ENCODE data around the gene CA10.

Gene CA10

GRCh38 chr17:51700011-51700760, 458.3 kb downstream of the CA10 start:
- Histone ChIP-seq H3K9me3 (ENCODE audit: control insufficient read depth in 2 of 2, low read length in 2 of 2) (no peaks in the 10 kb centered on the region), H3K27me3 (ENCODE audit: control insufficient read depth in 2 of 2, insufficient read depth in 2 of 2, low read length in 2 of 2) (no peaks in the 10 kb centered on the region), H3K4me3 (ENCODE audit: low read length in 2 of 2) (no peak overlapping the region), H3K9ac (ENCODE audit: low read depth in 1 of 2, low read length in 2 of 2) (no peak overlapping the region), H3K4me1 (ENCODE audit: control insufficient read depth in 2 of 2, insufficient read depth in 2 of 2, low read length in 2 of 2) (no peaks in the 10 kb centered on the region), H3K27ac (ENCODE audit: low read depth in 2 of 2, low read length in 2 of 2) (no peak overlapping the region), H3K36me3 (ENCODE audit: control insufficient read depth in 2 of 2, insufficient read depth in 2 of 2, low read length in 2 of 2) (no peaks in the 10 kb centered on the region)

- no peak overlapping the region for H3K4me3 ChIP-seq (ENCODE audit: low read length in 2 of 2)
- no peak overlapping the region for H3K27ac ChIP-seq (ENCODE audit: low read depth in 2 of 2, low read length in 2 of 2)
- no peaks in the 10 kb centered on the region for H3K9me3 ChIP-seq (ENCODE audit: control insufficient read depth in 2 of 2, low read length in 2 of 2)
- H3K9ac ChIP-seq (ENCODE audit: low read depth in 1 of 2, low read length in 2 of 2): no peak overlapping the region
- H3K27me3 ChIP-seq (ENCODE audit: control insufficient read depth in 2 of 2, insufficient read depth in 2 of 2, low read length in 2 of 2): no peaks in the 10 kb centered on the region
- no peaks in the 10 kb centered on the region for H3K36me3 ChIP-seq (ENCODE audit: control insufficient read depth in 2 of 2, insufficient read depth in 2 of 2, low read length in 2 of 2)
- H3K4me1 ChIP-seq (ENCODE audit: control insufficient read depth in 2 of 2, insufficient read depth in 2 of 2, low read length in 2 of 2): no peaks in the 10 kb centered on the region
These were observed 459.2 kb downstream of the CA10 start for GRCh38 chr17:51699303-51699702.

GRCh38 chr17:51692917-51693316, 465.6 kb downstream of the CA10 start:
- H3K4me1 ChIP-seq (ENCODE audit: control insufficient read depth in 2 of 2, insufficient read depth in 2 of 2, low read length in 2 of 2): no peaks in the 10 kb centered on the region
- no peak overlapping the region for H3K27ac ChIP-seq (ENCODE audit: low read depth in 2 of 2, low read length in 2 of 2)
- no peaks in the 10 kb centered on the region for H3K36me3 ChIP-seq (ENCODE audit: control insufficient read depth in 2 of 2, insufficient read depth in 2 of 2, low read length in 2 of 2)
- H3K9me3 ChIP-seq (ENCODE audit: control insufficient read depth in 2 of 2, low read length in 2 of 2): no peaks in the 10 kb centered on the region
- H3K4me3 ChIP-seq (ENCODE audit: low read length in 2 of 2): no peak overlapping the region
- no peak overlapping the region for H3K9ac ChIP-seq (ENCODE audit: low read depth in 1 of 2, low read length in 2 of 2)
- H3K27me3 ChIP-seq (ENCODE audit: control insufficient read depth in 2 of 2, insufficient read depth in 2 of 2, low read length in 2 of 2): no peaks in the 10 kb centered on the region

- H3K9ac ChIP-seq (ENCODE audit: low read depth in 1 of 2, low read length in 2 of 2): no peak overlapping the region
- H3K36me3 ChIP-seq (ENCODE audit: control insufficient read depth in 2 of 2, insufficient read depth in 2 of 2, low read length in 2 of 2): no peaks in the 10 kb centered on the region
- H3K4me1 ChIP-seq (ENCODE audit: control insufficient read depth in 2 of 2, insufficient read depth in 2 of 2, low read length in 2 of 2): no peaks in the 10 kb centered on the region
- no peaks in the 10 kb centered on the region for H3K9me3 ChIP-seq (ENCODE audit: control insufficient read depth in 2 of 2, low read length in 2 of 2)
- no peak overlapping the region for H3K27ac ChIP-seq (ENCODE audit: low read depth in 2 of 2, low read length in 2 of 2)
- no peak overlapping the region for H3K4me3 ChIP-seq (ENCODE audit: low read length in 2 of 2)
- H3K27me3 ChIP-seq (ENCODE audit: control insufficient read depth in 2 of 2, insufficient read depth in 2 of 2, low read length in 2 of 2): no peaks in the 10 kb centered on the region
These were observed 470.6 kb downstream of the CA10 start for GRCh38 chr17:51687887-51688286.

- Histone ChIP-seq H3K4me3 (ENCODE audit: low read length in 2 of 2) (no peak overlapping the region), H3K27me3 (ENCODE audit: control insufficient read depth in 2 of 2, insufficient read depth in 2 of 2, low read length in 2 of 2) (no peaks in the 10 kb centered on the region), H3K27ac (ENCODE audit: low read depth in 2 of 2, low read length in 2 of 2) (no peak overlapping the region), H3K36me3 (ENCODE audit: control insufficient read depth in 2 of 2, insufficient read depth in 2 of 2, low read length in 2 of 2) (no peaks in the 10 kb centered on the region), H3K9ac (ENCODE audit: low read depth in 1 of 2, low read length in 2 of 2) (no peak overlapping the region), H3K9me3 (ENCODE audit: control insufficient read depth in 2 of 2, low read length in 2 of 2) (no peaks in the 10 kb centered on the region), H3K4me1 (ENCODE audit: control insufficient read depth in 2 of 2, insufficient read depth in 2 of 2, low read length in 2 of 2) (no peaks in the 10 kb centered on the region)
These were observed 473.1 kb downstream of the CA10 start for GRCh38 chr17:51685287-51685909.

- H3K4me1 ChIP-seq (ENCODE audit: control insufficient read depth in 2 of 2, insufficient read depth in 2 of 2, low read length in 2 of 2): no peaks in the 10 kb centered on the region
- H3K27me3 ChIP-seq (ENCODE audit: control insufficient read depth in 2 of 2, insufficient read depth in 2 of 2, low read length in 2 of 2): no peaks in the 10 kb centered on the region
- H3K36me3 ChIP-seq (ENCODE audit: control insufficient read depth in 2 of 2, insufficient read depth in 2 of 2, low read length in 2 of 2): no peaks in the 10 kb centered on the region
- no peak overlapping the region for H3K27ac ChIP-seq (ENCODE audit: low read depth in 2 of 2, low read length in 2 of 2)
- no peak overlapping the region for H3K4me3 ChIP-seq (ENCODE audit: low read length in 2 of 2)
- no peak overlapping the region for H3K9ac ChIP-seq (ENCODE audit: low read depth in 1 of 2, low read length in 2 of 2)
- no peaks in the 10 kb centered on the region for H3K9me3 ChIP-seq (ENCODE audit: control insufficient read depth in 2 of 2, low read length in 2 of 2)
These were observed 474.3 kb downstream of the CA10 start for GRCh38 chr17:51684214-51684613.

- Histone ChIP-seq H3K9ac (ENCODE audit: low read depth in 1 of 2, low read length in 2 of 2) (no peak overlapping the region), H3K4me1 (ENCODE audit: control insufficient read depth in 2 of 2, insufficient read depth in 2 of 2, low read length in 2 of 2) (no peaks in the 10 kb centered on the region), H3K27me3 (ENCODE audit: control insufficient read depth in 2 of 2, insufficient read depth in 2 of 2, low read length in 2 of 2) (no peaks in the 10 kb centered on the region), H3K9me3 (ENCODE audit: control insufficient read depth in 2 of 2, low read length in 2 of 2) (no peaks in the 10 kb centered on the region), H3K36me3 (ENCODE audit: control insufficient read depth in 2 of 2, insufficient read depth in 2 of 2, low read length in 2 of 2) (no peaks in the 10 kb centered on the region), H3K4me3 (ENCODE audit: low read length in 2 of 2) (no peak overlapping the region), H3K27ac (ENCODE audit: low read depth in 2 of 2, low read length in 2 of 2) (no peak overlapping the region)
These were observed 475.2 kb downstream of the CA10 start for GRCh38 chr17:51683291-51683690.

GRCh38 chr17:51682115-51682514, 476.4 kb downstream of the CA10 start:
- Histone ChIP-seq H3K27ac (ENCODE audit: low read depth in 2 of 2, low read length in 2 of 2) (no peak overlapping the region), H3K9ac (ENCODE audit: low read depth in 1 of 2, low read length in 2 of 2) (no peak overlapping the region), H3K36me3 (ENCODE audit: control insufficient read depth in 2 of 2, insufficient read depth in 2 of 2, low read length in 2 of 2) (no peaks in the 10 kb centered on the region), H3K4me1 (ENCODE audit: control insufficient read depth in 2 of 2, insufficient read depth in 2 of 2, low read length in 2 of 2) (no peaks in the 10 kb centered on the region), H3K27me3 (ENCODE audit: control insufficient read depth in 2 of 2, insufficient read depth in 2 of 2, low read length in 2 of 2) (no peaks in the 10 kb centered on the region), H3K4me3 (ENCODE audit: low read length in 2 of 2) (no peak overlapping the region), H3K9me3 (ENCODE audit: control insufficient read depth in 2 of 2, low read length in 2 of 2) (no peaks in the 10 kb centered on the region)

GRCh38 chr17:51677875-51678274, 480.6 kb downstream of the CA10 start:
- Histone ChIP-seq H3K9ac (ENCODE audit: low read depth in 1 of 2, low read length in 2 of 2) (no peak overlapping the region), H3K27ac (ENCODE audit: low read depth in 2 of 2, low read length in 2 of 2) (no peak overlapping the region), H3K36me3 (ENCODE audit: control insufficient read depth in 2 of 2, insufficient read depth in 2 of 2, low read length in 2 of 2) (no peaks in the 10 kb centered on the region), H3K9me3 (ENCODE audit: control insufficient read depth in 2 of 2, low read length in 2 of 2) (no peaks in the 10 kb centered on the region), H3K4me1 (ENCODE audit: control insufficient read depth in 2 of 2, insufficient read depth in 2 of 2, low read length in 2 of 2) (no peaks in the 10 kb centered on the region), H3K4me3 (ENCODE audit: low read length in 2 of 2) (no peak overlapping the region), H3K27me3 (ENCODE audit: control insufficient read depth in 2 of 2, insufficient read depth in 2 of 2, low read length in 2 of 2) (no peaks in the 10 kb centered on the region)

GRCh38 chr17:51676691-51677487, 481.6 kb downstream of the CA10 start:
- Histone ChIP-seq H3K4me1 (ENCODE audit: control insufficient read depth in 2 of 2, insufficient read depth in 2 of 2, low read length in 2 of 2) (no peaks in the 10 kb centered on the region), H3K36me3 (ENCODE audit: control insufficient read depth in 2 of 2, insufficient read depth in 2 of 2, low read length in 2 of 2) (no peaks in the 10 kb centered on the region), H3K27ac (ENCODE audit: low read depth in 2 of 2, low read length in 2 of 2) (no peak overlapping the region), H3K9ac (ENCODE audit: low read depth in 1 of 2, low read length in 2 of 2) (no peak overlapping the region), H3K9me3 (ENCODE audit: control insufficient read depth in 2 of 2, low read length in 2 of 2) (no peaks in the 10 kb centered on the region), H3K27me3 (ENCODE audit: control insufficient read depth in 2 of 2, insufficient read depth in 2 of 2, low read length in 2 of 2) (no peaks in the 10 kb centered on the region), H3K4me3 (ENCODE audit: low read length in 2 of 2) (no peak overlapping the region)

All from mucosa of rectum (tissue), 2 donors.